Measurements from ENCODE around the gene FHOD3. TPM values are rescaled to one million over a fixed set of nuclear protein-coding genes. Genes with fewer than 3 reads are reported as not detected.

FHOD3 gene
- total and polyA plus RNA-seq, 2 of the 13 experiments (the other 11 are each of a cell fraction or from before 2014, with no cell fraction given) = 0.07 TPM; not detected in 1

- in situ Hi-C loops (cut with HindIII; ENCODE audit: extremely low pct_ligation_motif_present, low pct_unique_long_range_greater_than_20kb) (no loop called here), intact Hi-C loops (cut with micrococcal nuclease; ENCODE audit: unreplicated experiment) (no loop called here)
- no peaks in the 10 kb centered on the region for H4K20me1 ChIP-seq (ENCODE audit: insufficient read depth, low read length)
- H3K36me3 ChIP-seq (replicated peaks in 1 of 2; ENCODE audit: control insufficient read depth in 1 of 2, insufficient read depth in 2 of 2, low read length in 2 of 2) = no peaks in the 10 kb centered on the region
- 24% methylated on average over 3 of the region's 3 CpGs for WGBS (ENCODE audit: low lambda C conversion rate)
- H3K9ac ChIP-seq (ENCODE audit: insufficient read depth, low read depth, low read length) = no peak overlapping the region
- ChIA-PET CTCF (ENCODE audit: low intra/inter-chr PET ratio, low total read pairs) (no interaction called here), POLR2A (no interaction called here)
- peaks cover 22% of the 10 kb centered on the region for H3K4me1 ChIP-seq (ENCODE audit: insufficient read depth, low read length)
- no TSS peak for BruUV-seq (replicated peaks)
- FAIRE-seq (no peak), ATAC-seq (no peak), DNase-seq (ENCODE audit: low spot score) (no peak)
- H3K27ac ChIP-seq (ENCODE audit: extremely low read length, insufficient read depth, low read length) = no peak overlapping the region
- TF ChIP-seq KMT2B (CRISPR knock-in tag; IDR thresholded peaks at IDR 0.05) (no peak), HNRNPLL (IDR thresholded peaks at IDR 0.05; ENCODE audit: low read depth, low read length, poor library complexity, severe bottlenecking) (no peak), STAT5B (CRISPR knock-in tag; IDR thresholded peaks at IDR 0.05) (no peak), YEATS4 (CRISPR knock-in tag; IDR thresholded peaks at IDR 0.05; ENCODE audit: borderline replicate concordance) (no peak), CBX2 (IDR thresholded peaks at IDR 0.05; ENCODE audit: low read depth, low read length) (no peak), CBX2 (CRISPR knock-in tag; IDR thresholded peaks at IDR 0.05; ENCODE audit: low read depth) (no peak), KAT7 (CRISPR knock-in tag; IDR thresholded peaks at IDR 0.05; ENCODE audit: borderline replicate concordance) (no peak), LBX2 (CRISPR knock-in tag; IDR thresholded peaks at IDR 0.05; ENCODE audit: borderline replicate concordance) (no peak), REL (CRISPR knock-in tag; conservative IDR thresholded peaks at IDR 0.05) (no peak), ZNF142 (CRISPR knock-in tag; IDR thresholded peaks at IDR 0.05) (no peak), NCOA5 (CRISPR knock-in tag; IDR thresholded peaks at IDR 0.05) (no peak), HNRNPL (IDR thresholded peaks at IDR 0.05; ENCODE audit: low read depth, low read length) (no peak), CBX5 (CRISPR knock-in tag; IDR thresholded peaks at IDR 0.05; ENCODE audit: borderline replicate concordance) (no peak), ISX (CRISPR knock-in tag; conservative IDR thresholded peaks at IDR 0.05) (no peak), MAF1 (CRISPR knock-in tag; IDR thresholded peaks at IDR 0.05; ENCODE audit: borderline replicate concordance) (no peak), PAF1 (CRISPR knock-in tag; IDR thresholded peaks at IDR 0.05) (no peak), MIXL1 (CRISPR knock-in tag; IDR thresholded peaks at IDR 0.05) (no peak), SP2 (CRISPR knock-in tag; IDR thresholded peaks at IDR 0.05) (no peak), FOSL1 (CRISPR knock-in tag; IDR thresholded peaks at IDR 0.05; ENCODE audit: borderline replicate concordance) (no peak), TGIF2 (CRISPR knock-in tag; IDR thresholded peaks at IDR 0.05) (no peak), ZNF343 (CRISPR knock-in tag; IDR thresholded peaks at IDR 0.05) (no peak)
- no peaks in the 10 kb centered on the region for H3K79me2 ChIP-seq (ENCODE audit: insufficient read depth, low read length)
- H3K9me3 ChIP-seq (ENCODE audit: low read length) = no peaks in the 10 kb centered on the region
- H3K4me2 ChIP-seq (ENCODE audit: low read depth, low read length) = no peak overlapping the region
- H2AFZ ChIP-seq (ENCODE audit: low read length) = no peak overlapping the region
- no peak overlapping the region for H3K4me3 ChIP-seq (replicated peaks in 1 of 3; ENCODE audit: insufficient read depth in 1 of 3, low read depth in 2 of 3, low read length in 3 of 3)
- H3K27me3 ChIP-seq (ENCODE audit: control insufficient read depth in 1 of 2, insufficient read depth in 2 of 2, low read length in 2 of 2) = no peaks in the 10 kb centered on the region; a peak in 1 of 5 replicates
Measured at GRCh38 chr18:36673452-36673851, 375.9 kb downstream of the FHOD3 start.

All from HepG2 (cell line).